HG03196 (cell line): ENCODE measurements around the gene C11orf86.

Experiments used
- ATAC-seq: cut with Tn5 transposase; IDR thresholded peaks from one replicate; pipeline ENCODE4 v1.9.1; 2021; ENCODE audit not compliant: unreplicated experiment

C11orf86 gene

GRCh38 chr11:67023957-67024353 is 48.9 kb downstream of the C11orf86 start:
- ATAC-seq = no peak

- ATAC-seq = no peak
Observed at GRCh38 chr11:67024410-67024809, 49.3 kb downstream of the C11orf86 start.

- no peak for ATAC-seq
Observed at GRCh38 chr11:67024966-67025365, 49.9 kb downstream of the C11orf86 start.

GRCh38 chr11:67025750-67026149 is 50.6 kb downstream of the C11orf86 start:
- ATAC-seq = no peak
